Activated naive CD8-positive, alpha-beta T cell treated with anti-CD3 and anti-CD28 coated beads for 36 hours (primary cell): ENCODE data around the gene ATG101. TPM values are rescaled to one million over a fixed set of nuclear protein-coding genes. Genes with fewer than 3 reads are reported as not detected.

Experiments used
- DNase-seq: peaks from one replicate; pipeline ENCODE4 v3.0.0; 2021
- H3K27ac Mint-ChIP-seq: one replicate; pipeline ENCODE4 v1.8.0; 2022; ENCODE audit warnings: mild to moderate bottlenecking, moderate library complexity, mixed read lengths
- H3K27me3 Mint-ChIP-seq: one replicate; pipeline ENCODE4 v1.8.0; 2022; ENCODE audit warnings: mild to moderate bottlenecking, mixed read lengths
- H3K36me3 Mint-ChIP-seq: one replicate; pipeline ENCODE4 v1.8.0; 2021; ENCODE audit warnings: mild to moderate bottlenecking, mixed read lengths
- H3K4me1 Mint-ChIP-seq: one replicate; pipeline ENCODE4 v1.8.0; 2021; ENCODE audit warnings: mixed read lengths
- H3K4me3 Mint-ChIP-seq: one replicate; pipeline ENCODE4 v1.8.0; 2022; ENCODE audit warnings: mild to moderate bottlenecking, moderate library complexity, mixed read lengths
- H3K9me3 Mint-ChIP-seq: one replicate; pipeline ENCODE4 v1.8.0; 2022; ENCODE audit warnings: mixed read lengths
- total RNA-seq, 2 experiments: library from RNA; stranded (reverse); gene quantifications; one replicate each; pipeline ENCODE4 v1.2.3, GENCODE V29; 2021

Gene ATG101
- total RNA-seq, 2 experiments from 2014 or later: 39.8 to 41.2 TPM

DNA sequence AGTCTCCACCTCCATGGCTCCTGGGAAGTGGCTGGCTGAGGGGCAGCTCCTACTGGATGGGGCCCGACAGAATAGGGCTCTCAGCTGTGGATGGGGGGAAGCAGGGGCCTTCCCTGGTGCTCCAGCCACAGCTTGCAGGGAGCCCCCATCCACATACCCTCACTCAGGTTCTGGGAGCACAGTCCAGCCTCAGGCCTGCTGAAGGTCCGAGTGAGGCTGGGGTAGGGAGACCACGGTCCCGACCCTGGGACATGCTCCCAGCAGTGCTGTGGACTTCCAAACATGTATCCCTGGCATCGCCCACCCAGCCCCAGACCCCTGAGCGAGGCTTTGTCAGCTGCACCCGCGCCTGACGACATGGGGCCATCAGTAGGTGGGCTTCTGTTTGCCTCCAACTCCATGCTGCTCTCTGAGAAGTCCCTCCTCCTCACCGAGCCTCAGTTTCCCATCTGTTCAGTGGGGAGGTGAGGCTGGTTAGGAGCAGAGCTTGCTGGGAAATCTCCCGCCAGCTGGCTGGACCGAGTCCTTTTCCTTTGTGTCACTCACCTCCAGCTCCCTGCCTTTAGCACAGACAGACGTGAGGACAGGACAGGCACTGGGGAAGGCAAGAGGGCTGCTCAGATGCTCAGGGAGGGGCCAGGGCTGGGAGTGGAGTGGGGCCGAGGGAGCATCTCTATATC is 9.1 kb upstream of the ATG101 start:
- H3K27me3 Mint-ChIP-seq: no peaks in the 10 kb centered on the region
- peaks cover 3% of the 10 kb centered on the region for H3K4me1 Mint-ChIP-seq
- no peaks in the 10 kb centered on the region for H3K9me3 Mint-ChIP-seq
- H3K36me3 Mint-ChIP-seq: peaks cover 12% of the 10 kb centered on the region
- no peak for DNase-seq
- no peak overlapping the region for H3K27ac Mint-ChIP-seq
- H3K4me3 Mint-ChIP-seq: no peak overlapping the region

GRCh38 chr12:52061470-52062166 is 8.2 kb upstream of the ATG101 start:
- DNase-seq: no peak
- Mint-ChIP-seq H3K4me1 (no peaks in the 10 kb centered on the region), H3K27me3 (no peaks in the 10 kb centered on the region), H3K4me3 (no peak overlapping the region), H3K27ac (no peak overlapping the region), H3K9me3 (no peaks in the 10 kb centered on the region), H3K36me3 (peaks cover 9% of the 10 kb centered on the region)

- H3K9me3 Mint-ChIP-seq: no peaks in the 10 kb centered on the region
- no peak overlapping the region for H3K27ac Mint-ChIP-seq
- H3K4me1 Mint-ChIP-seq: no peaks in the 10 kb centered on the region
- H3K4me3 Mint-ChIP-seq: no peak overlapping the region
- DNase-seq: no peak
- H3K36me3 Mint-ChIP-seq: peaks cover 4% of the 10 kb centered on the region
- no peaks in the 10 kb centered on the region for H3K27me3 Mint-ChIP-seq
Observed at GRCh38 chr12:52062167-52063081, 7.4 kb upstream of the ATG101 start.

GRCh38 chr12:52063082-52063924 is 6.5 kb upstream of the ATG101 start:
- Mint-ChIP-seq H3K4me1 (no peaks in the 10 kb centered on the region), H3K4me3 (no peak overlapping the region), H3K9me3 (no peaks in the 10 kb centered on the region), H3K27me3 (no peaks in the 10 kb centered on the region), H3K36me3 (peaks cover 3% of the 10 kb centered on the region), H3K27ac (no peak overlapping the region)
- DNase-seq: no peak

GRCh38 chr12:52063981-52064649 is 5.7 kb upstream of the ATG101 start:
- H3K9me3 Mint-ChIP-seq: no peaks in the 10 kb centered on the region
- no peak overlapping the region for H3K27ac Mint-ChIP-seq
- DNase-seq: no peak
- H3K27me3 Mint-ChIP-seq: no peaks in the 10 kb centered on the region
- peaks cover 3% of the 10 kb centered on the region for H3K36me3 Mint-ChIP-seq
- peaks cover 3% of the 10 kb centered on the region for H3K4me1 Mint-ChIP-seq
- no peak overlapping the region for H3K4me3 Mint-ChIP-seq

GRCh38 chr12:52066346-52067080 is 3.3 kb upstream of the ATG101 start:
- Mint-ChIP-seq H3K9me3 (no peaks in the 10 kb centered on the region), H3K4me3 (no peak overlapping the region), H3K36me3 (peaks cover 7% of the 10 kb centered on the region), H3K27ac (no peak overlapping the region), H3K27me3 (no peaks in the 10 kb centered on the region), H3K4me1 (peaks cover 15% of the 10 kb centered on the region)
- no peak for DNase-seq

DNA sequence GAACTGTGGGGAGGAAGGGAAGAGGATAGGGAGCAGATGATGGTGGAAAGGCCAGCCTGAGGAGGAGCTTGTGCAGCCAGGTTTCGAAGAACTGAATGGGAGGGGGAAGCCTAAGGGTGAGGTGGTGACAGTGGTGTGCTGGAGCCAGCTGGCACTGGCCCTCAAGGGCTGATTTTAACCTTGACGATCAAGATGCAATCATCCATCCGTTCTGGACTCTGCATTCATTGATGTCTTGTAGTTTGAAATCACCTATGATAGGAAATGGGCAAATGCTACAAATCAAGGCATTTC is 2.8 kb upstream of the ATG101 start:
- no peak overlapping the region for H3K4me3 Mint-ChIP-seq
- H3K27me3 Mint-ChIP-seq: no peaks in the 10 kb centered on the region
- H3K27ac Mint-ChIP-seq: no peak overlapping the region
- H3K36me3 Mint-ChIP-seq: peaks cover 10% of the 10 kb centered on the region
- DNase-seq: no peak
- no peaks in the 10 kb centered on the region for H3K9me3 Mint-ChIP-seq
- H3K4me1 Mint-ChIP-seq: peaks cover 20% of the 10 kb centered on the region

GRCh38 chr12:52070185-52070925 is 577 bp downstream of the ATG101 start:
- H3K36me3 Mint-ChIP-seq: peaks cover 30% of the 10 kb centered on the region
- H3K27me3 Mint-ChIP-seq: no peaks in the 10 kb centered on the region
- H3K27ac Mint-ChIP-seq: peak overlapping the region; percentile 98
- H3K4me1 Mint-ChIP-seq: peaks cover 39% of the 10 kb centered on the region
- H3K9me3 Mint-ChIP-seq: no peaks in the 10 kb centered on the region
- peak overlapping the region; percentile 89 for H3K4me3 Mint-ChIP-seq
- DNase-seq: no peak

GRCh38 chr12:52073531-52074381 is 4.0 kb downstream of the ATG101 start:
- Mint-ChIP-seq H3K36me3 (peaks cover 40% of the 10 kb centered on the region), H3K27ac (peak overlapping the region; percentile 61), H3K4me1 (peaks cover 39% of the 10 kb centered on the region), H3K9me3 (no peaks in the 10 kb centered on the region), H3K27me3 (no peaks in the 10 kb centered on the region), H3K4me3 (no peak overlapping the region)
- no peak for DNase-seq

DNA sequence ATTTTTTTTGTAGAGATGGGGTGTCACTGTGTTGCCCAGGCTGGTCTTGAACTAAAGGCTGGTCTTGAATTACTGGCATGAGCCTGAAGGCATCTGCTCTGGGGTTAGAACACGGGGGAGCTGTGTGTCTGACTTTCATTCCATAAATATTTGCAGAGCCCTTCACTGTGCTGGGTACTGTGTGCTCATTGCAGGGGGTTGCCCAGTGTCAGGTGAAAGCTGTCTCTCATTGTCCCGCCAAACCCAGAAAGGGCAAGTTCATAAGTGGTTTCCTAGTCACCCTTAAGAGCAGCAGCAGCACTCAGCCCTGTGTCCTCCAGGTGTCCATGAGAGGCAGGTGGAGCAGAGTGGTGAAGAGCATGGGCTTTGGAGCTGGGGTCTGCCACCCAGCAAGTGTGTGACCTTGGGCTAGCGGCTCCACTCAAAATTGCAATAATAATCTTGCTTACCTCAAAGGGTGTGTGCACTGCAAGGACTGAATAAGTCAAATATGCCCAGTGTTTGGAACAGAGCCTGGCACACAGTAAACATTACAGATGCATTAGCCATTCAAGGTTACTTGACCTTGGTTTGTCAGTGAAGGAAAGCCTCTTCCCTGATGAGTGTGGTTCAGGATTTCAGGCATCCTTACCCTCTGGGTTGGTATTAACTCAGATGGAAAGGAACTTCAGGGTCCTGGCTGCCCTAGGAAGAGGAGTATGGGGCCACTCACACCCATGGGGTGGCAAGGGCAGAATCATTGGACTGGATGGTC is 5.4 kb downstream of the ATG101 start:
- Mint-ChIP-seq H3K9me3 (no peaks in the 10 kb centered on the region), H3K27me3 (no peaks in the 10 kb centered on the region), H3K27ac (no peak overlapping the region), H3K36me3 (peaks cover 40% of the 10 kb centered on the region), H3K4me3 (no peak overlapping the region), H3K4me1 (peaks cover 33% of the 10 kb centered on the region)
- DNase-seq: no peak

GRCh38 chr12:52076811-52077210 is 7.0 kb downstream of the ATG101 start:
- peaks cover 25% of the 10 kb centered on the region for H3K4me1 Mint-ChIP-seq
- no peak overlapping the region for H3K4me3 Mint-ChIP-seq
- H3K27me3 Mint-ChIP-seq: no peaks in the 10 kb centered on the region
- no peaks in the 10 kb centered on the region for H3K9me3 Mint-ChIP-seq
- H3K27ac Mint-ChIP-seq: no peak overlapping the region
- peaks cover 32% of the 10 kb centered on the region for H3K36me3 Mint-ChIP-seq
- DNase-seq: no peak

- no peak for DNase-seq
- Mint-ChIP-seq H3K36me3 (peaks cover 22% of the 10 kb centered on the region), H3K9me3 (no peaks in the 10 kb centered on the region), H3K4me1 (peaks cover 17% of the 10 kb centered on the region), H3K27ac (no peak overlapping the region), H3K4me3 (no peak overlapping the region), H3K27me3 (no peaks in the 10 kb centered on the region)
Observed at GRCh38 chr12:52078276-52078675, 8.5 kb downstream of the ATG101 start.
